HG02943 (cell line): ENCODE data around the gene SLC22A15.
"Not testable (repeated sequence)": the region's sequence is repeated elsewhere in the genome, so short reads cannot be mapped to it uniquely, and the experiment has no call there.

Source experiments
- ATAC-seq: cut with Tn5 transposase; IDR thresholded peaks from one replicate; pipeline ENCODE4 v1.9.1; 2021; ENCODE audit warnings: mild to moderate bottlenecking, low read depth, moderate library complexity; ENCODE audit not compliant: unreplicated experiment

SLC22A15 gene

GRCh38 chr1:116026631-116027030 lies 50.3 kb downstream of the SLC22A15 start:
- ATAC-seq = no peak

- ATAC-seq = no peak
These were observed 55.1 kb downstream of the SLC22A15 start for GRCh38 chr1:116031302-116031835.

GRCh38 chr1:116033322-116033721 lies 57.0 kb downstream of the SLC22A15 start:
- ATAC-seq = no peak

- ATAC-seq = no peak
These were observed 59.9 kb downstream of the SLC22A15 start for GRCh38 chr1:116036255-116036654.

GRCh38 chr1:116038679-116039078 lies 62.4 kb downstream of the SLC22A15 start:
- no peak for ATAC-seq

- ATAC-seq = no peak
These were observed 67.8 kb downstream of the SLC22A15 start for GRCh38 chr1:116044071-116044470.

GRCh38 chr1:116046933-116047332 lies 70.6 kb downstream of the SLC22A15 start:
- ATAC-seq = not testable (repeated sequence)

GRCh38 chr1:116051896-116052295 lies 75.6 kb downstream of the SLC22A15 start:
- ATAC-seq = not testable (repeated sequence)

GRCh38 chr1:116062201-116062600 lies 85.9 kb downstream of the SLC22A15 start:
- no peak for ATAC-seq

- no peak for ATAC-seq
These were observed 88.3 kb downstream of the SLC22A15 start for GRCh38 chr1:116064616-116065015.

GRCh38 chr1:116066868-116067565 lies 90.7 kb downstream of the SLC22A15 start:
- no peak for ATAC-seq

- ATAC-seq = no peak
These were observed 91.2 kb downstream of the SLC22A15 start for GRCh38 chr1:116067566-116067890.

- no peak for ATAC-seq
These were observed 99.3 kb downstream of the SLC22A15 start for GRCh38 chr1:116075575-116075974.

GRCh38 chr1:116075990-116076389 lies 99.7 kb downstream of the SLC22A15 start:
- no peak for ATAC-seq

- no peak for ATAC-seq
These were observed 100.5 kb downstream of the SLC22A15 start for GRCh38 chr1:116076831-116077230.

GRCh38 chr1:116078699-116079223 lies 102.4 kb downstream of the SLC22A15 start:
- no peak for ATAC-seq

- no peak for ATAC-seq
These were observed 111.3 kb downstream of the SLC22A15 start for GRCh38 chr1:116087628-116088027.

- no peak for ATAC-seq
These were observed 113.6 kb downstream of the SLC22A15 start for GRCh38 chr1:116089870-116090269.

GRCh38 chr1:116091083-116091482 lies 114.8 kb downstream of the SLC22A15 start:
- no peak for ATAC-seq

GRCh38 chr1:116092752-116093489 lies 116.6 kb downstream of the SLC22A15 start:
- ATAC-seq = no peak

GRCh38 chr1:116095027-116095426 lies 118.7 kb downstream of the SLC22A15 start:
- no peak for ATAC-seq
